ACHN (cell line): ENCODE results near the gene MYO1C.
"Not testable (repeated sequence)": the region's sequence is repeated elsewhere in the genome, so short reads cannot be mapped to it uniquely, and the experiment has no call there.

Source experiments
- DNase-seq: peaks from one replicate; pipeline ENCODE4 v3.0.0-alpha.2; 2015
- in situ Hi-C: cut with HindIII; loops from 2 replicates; pipeline ENCODE4 v1.10.0; 2017; ENCODE audit warnings: low sequenced_read_pairs, low pct_ligation_motif_present, low pct_unique_long_range_greater_than_20kb

Gene MYO1C

GRCh38 chr17:1509290-1509881 lies 16.9 kb upstream of the MYO1C start:
- DNase-seq: no peak
- in situ Hi-C loops: no loop called here

- DNase-seq, in situ Hi-C loops: not testable (repeated sequence)
Observed at GRCh38 chr17:1508709-1509108, 16.2 kb upstream of the MYO1C start.

- no peak for DNase-seq
- in situ Hi-C loops: no loop called here
Observed at GRCh38 chr17:1506649-1507267, 14.3 kb upstream of the MYO1C start.

GRCh38 chr17:1505586-1505985 lies 13.1 kb upstream of the MYO1C start:
- no peak for DNase-seq
- in situ Hi-C loops: no loop called here

- DNase-seq: no peak
- in situ Hi-C loops: no loop called here
Observed at GRCh38 chr17:1504866-1505265, 12.4 kb upstream of the MYO1C start.

GRCh38 chr17:1503699-1504098 lies 11.2 kb upstream of the MYO1C start:
- in situ Hi-C loops: no loop called here
- DNase-seq: no peak

- in situ Hi-C loops: no loop called here
- peak; percentile 62 for DNase-seq
Observed at GRCh38 chr17:1498869-1499268, 6.4 kb upstream of the MYO1C start.

- in situ Hi-C loops: no loop called here
- DNase-seq: no peak
Observed at GRCh38 chr17:1498233-1498632, 5.7 kb upstream of the MYO1C start.

GRCh38 chr17:1497831-1498230 lies 5.3 kb upstream of the MYO1C start:
- no peak for DNase-seq
- in situ Hi-C loops: no loop called here

- in situ Hi-C loops: no loop called here
- no peak for DNase-seq
Observed at GRCh38 chr17:1496869-1497268, 4.4 kb upstream of the MYO1C start.

- in situ Hi-C loops: no loop called here
- peak; percentile 34 for DNase-seq
Observed at GRCh38 chr17:1495265-1495989, 2.9 kb upstream of the MYO1C start.

GRCh38 chr17:1494736-1495253 lies 2.3 kb upstream of the MYO1C start:
- no peak for DNase-seq
- in situ Hi-C loops: no loop called here

- in situ Hi-C loops: no loop called here
- DNase-seq: no peak
Observed at GRCh38 chr17:1494203-1494602, 1.7 kb upstream of the MYO1C start.

GRCh38 chr17:1493291-1493980 lies 950 bp upstream of the MYO1C start:
- in situ Hi-C loops: no loop called here
- no peak for DNase-seq

GRCh38 chr17:1491443-1492248 lies 840 bp downstream of the MYO1C start:
- peak; percentile 78 for DNase-seq
- in situ Hi-C loops: no loop called here

GRCh38 chr17:1490643-1491442 lies 1.6 kb downstream of the MYO1C start:
- in situ Hi-C loops: no loop called here
- peak; percentile 73 for DNase-seq

GRCh38 chr17:1488826-1489270 lies 3.6 kb downstream of the MYO1C start:
- in situ Hi-C loops: no loop called here
- no peak for DNase-seq
